PFSK-1 (cell line): ENCODE data around the gene LTBP1.

Experiments
- FOXP2 ChIP-seq: optimal IDR thresholded peaks from 2 replicates; pipeline ENCODE3; 2011; ENCODE audit warnings: borderline replicate concordance, control low read depth, inconsistent platforms; ENCODE audit not compliant: insufficient read depth; ENCODE audit errors: extremely low read length, extremely low read depth
- POLR2AphosphoS5 ChIP-seq: IDR thresholded peaks from 2 replicates; pipeline ENCODE4 v1.6.1; 2012; ENCODE audit warnings: low read depth, mild to moderate bottlenecking, control low read depth, low read length, moderate library complexity
- SIN3A ChIP-seq: IDR thresholded peaks from 2 replicates; pipeline ENCODE4 v1.6.1; 2012; ENCODE audit warnings: mild to moderate bottlenecking, low read length, moderate library complexity, borderline replicate concordance; ENCODE audit not compliant: insufficient read depth
- TAF1 ChIP-seq: IDR thresholded peaks from 2 replicates; pipeline ENCODE4 v1.6.1; 2012; ENCODE audit warnings: low read length, control low read depth, borderline replicate concordance; ENCODE audit not compliant: insufficient read depth
- TF ChIP-seq, protein P1 (sequence below), 2 experiments: IDR thresholded peaks; 2 replicates each; pipeline versions ENCODE4 v1.6.1 to v1.8.0; 2011 to 2012; ENCODE audit warnings: low read depth in 2 of 2, low read length in 2 of 2, control low read depth in 1 of 2, inconsistent platforms in 1 of 2, mild to moderate bottlenecking in 1 of 2, moderate library complexity in 1 of 2; ENCODE audit not compliant: insufficient read depth in 1 of 2

The LTBP1 gene

GRCh38 chr2:32952761-32953476 lies 6.2 kb downstream of the LTBP1 start:
- TF ChIP-seq POLR2AphosphoS5 (no peak), SIN3A (no peak), TAF1 (no peak), FOXP2 (no peak)
- TF ChIP-seq, protein P1, sequence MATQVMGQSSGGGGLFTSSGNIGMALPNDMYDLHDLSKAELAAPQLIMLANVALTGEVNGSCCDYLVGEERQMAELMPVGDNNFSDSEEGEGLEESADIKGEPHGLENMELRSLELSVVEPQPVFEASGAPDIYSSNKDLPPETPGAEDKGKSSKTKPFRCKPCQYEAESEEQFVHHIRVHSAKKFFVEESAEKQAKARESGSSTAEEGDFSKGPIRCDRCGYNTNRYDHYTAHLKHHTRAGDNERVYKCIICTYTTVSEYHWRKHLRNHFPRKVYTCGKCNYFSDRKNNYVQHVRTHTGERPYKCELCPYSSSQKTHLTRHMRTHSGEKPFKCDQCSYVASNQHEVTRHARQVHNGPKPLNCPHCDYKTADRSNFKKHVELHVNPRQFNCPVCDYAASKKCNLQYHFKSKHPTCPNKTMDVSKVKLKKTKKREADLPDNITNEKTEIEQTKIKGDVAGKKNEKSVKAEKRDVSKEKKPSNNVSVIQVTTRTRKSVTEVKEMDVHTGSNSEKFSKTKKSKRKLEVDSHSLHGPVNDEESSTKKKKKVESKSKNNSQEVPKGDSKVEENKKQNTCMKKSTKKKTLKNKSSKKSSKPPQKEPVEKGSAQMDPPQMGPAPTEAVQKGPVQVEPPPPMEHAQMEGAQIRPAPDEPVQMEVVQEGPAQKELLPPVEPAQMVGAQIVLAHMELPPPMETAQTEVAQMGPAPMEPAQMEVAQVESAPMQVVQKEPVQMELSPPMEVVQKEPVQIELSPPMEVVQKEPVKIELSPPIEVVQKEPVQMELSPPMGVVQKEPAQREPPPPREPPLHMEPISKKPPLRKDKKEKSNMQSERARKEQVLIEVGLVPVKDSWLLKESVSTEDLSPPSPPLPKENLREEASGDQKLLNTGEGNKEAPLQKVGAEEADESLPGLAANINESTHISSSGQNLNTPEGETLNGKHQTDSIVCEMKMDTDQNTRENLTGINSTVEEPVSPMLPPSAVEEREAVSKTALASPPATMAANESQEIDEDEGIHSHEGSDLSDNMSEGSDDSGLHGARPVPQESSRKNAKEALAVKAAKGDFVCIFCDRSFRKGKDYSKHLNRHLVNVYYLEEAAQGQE (IDR thresholded peaks at IDR 0.05; ENCODE audit: insufficient read depth in 1 of 2, low read depth in 2 of 2, low read length in 2 of 2) = no peak

DNA sequence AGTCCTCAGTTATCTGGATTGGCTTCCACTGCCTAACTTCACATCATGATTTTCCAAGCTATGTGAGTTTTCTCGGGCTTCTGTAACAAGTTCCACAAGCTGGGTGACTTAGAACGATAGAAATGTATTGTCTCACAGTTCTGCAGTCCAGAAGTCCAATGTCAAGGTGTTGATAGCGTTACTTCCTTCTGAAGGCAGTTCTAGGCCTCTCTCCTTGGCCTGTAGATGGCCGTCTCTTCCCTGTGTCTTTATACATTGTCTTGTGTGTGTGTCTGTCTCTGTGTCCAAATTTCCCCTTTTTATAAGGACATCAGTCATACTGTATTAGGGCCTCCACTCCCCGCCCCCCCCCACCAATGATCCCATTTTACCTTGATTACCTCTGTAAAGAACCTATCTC lies 7.5 kb downstream of the LTBP1 start:
- no peak for TF ChIP-seq FOXP2
- no peak for TF ChIP-seq POLR2AphosphoS5

DNA sequence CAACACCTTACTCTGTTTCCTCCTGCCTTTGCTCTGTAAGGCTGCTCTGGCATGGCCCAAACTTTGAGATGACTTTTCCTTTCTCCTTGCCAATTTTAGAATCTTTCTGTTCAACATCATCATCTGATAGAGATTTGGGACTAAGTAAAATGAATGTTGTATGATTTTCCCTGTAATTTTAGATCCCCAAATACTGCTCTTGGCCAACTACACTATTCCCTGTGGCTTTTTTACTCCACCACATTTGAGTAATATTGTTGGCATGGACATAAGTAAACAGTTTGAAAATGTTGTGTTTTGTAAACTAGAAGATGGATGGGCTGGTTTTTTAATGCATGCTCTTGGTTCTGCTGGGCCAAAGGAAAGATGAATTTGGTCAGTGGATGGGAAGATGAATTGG lies 12.1 kb downstream of the LTBP1 start:
- no peak for TF ChIP-seq POLR2AphosphoS5
- no peak for TF ChIP-seq SIN3A

DNA sequence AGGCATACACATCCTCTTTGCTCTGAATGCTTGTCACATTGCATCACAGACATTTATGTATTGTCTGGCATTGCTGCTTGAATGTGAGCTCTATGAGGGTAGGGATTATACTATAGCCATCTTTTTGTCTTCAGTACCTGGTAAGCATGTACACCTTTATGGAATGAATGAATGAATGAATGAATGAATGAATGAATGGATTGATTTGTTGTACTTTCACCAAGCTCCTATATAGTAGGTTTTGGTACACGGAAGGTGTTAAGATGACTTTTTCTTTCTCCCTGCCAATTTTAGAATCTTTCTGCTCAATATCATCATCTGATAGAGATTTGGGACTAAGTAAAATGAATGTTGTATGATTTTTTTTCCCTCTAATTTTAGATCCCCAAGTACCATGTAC lies 13.5 kb downstream of the LTBP1 start:
- TF ChIP-seq TAF1 (no peak), POLR2AphosphoS5 (no peak)

DNA sequence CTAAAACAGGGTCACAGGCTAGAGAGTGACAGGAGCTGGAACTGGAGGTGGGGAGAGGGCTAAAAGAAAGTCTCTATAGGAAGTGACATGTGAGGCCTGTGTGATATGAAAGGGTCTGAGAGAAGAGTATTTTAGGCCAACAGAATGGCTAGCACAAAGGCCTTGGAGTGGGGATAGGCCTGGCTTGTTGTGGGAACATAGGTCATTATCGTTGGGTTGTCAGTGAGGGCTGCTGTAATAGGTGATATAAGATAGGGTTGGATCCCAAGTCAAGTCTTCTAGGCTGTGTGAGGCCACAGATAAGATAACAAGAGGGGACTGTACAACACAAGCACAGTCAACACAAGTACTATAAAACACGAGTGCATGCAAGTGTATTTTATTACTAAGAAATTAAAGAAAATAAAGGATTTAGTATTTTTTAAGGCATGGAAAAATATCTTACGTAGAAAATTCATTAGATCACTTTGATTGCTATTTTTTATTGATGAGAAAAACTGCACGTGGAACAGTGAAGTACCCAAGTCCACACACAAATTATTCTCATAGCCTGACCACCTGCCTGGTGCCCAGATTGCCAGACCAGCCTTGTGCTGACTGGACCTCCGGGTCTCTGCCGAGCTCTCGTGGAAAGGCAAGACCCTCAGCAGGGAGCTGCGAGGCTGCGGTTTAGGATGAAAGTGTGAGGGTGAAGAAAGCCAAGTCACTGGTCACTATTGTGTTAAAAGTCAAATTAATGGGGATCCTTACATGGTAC lies 14.1 kb downstream of the LTBP1 start:
- no peak for TF ChIP-seq SIN3A
- no peak for TF ChIP-seq TAF1
- TF ChIP-seq, protein P1 (IDR thresholded peaks at IDR 0.05; ENCODE audit: insufficient read depth in 1 of 2, low read depth in 2 of 2, low read length in 2 of 2) = no peak

DNA sequence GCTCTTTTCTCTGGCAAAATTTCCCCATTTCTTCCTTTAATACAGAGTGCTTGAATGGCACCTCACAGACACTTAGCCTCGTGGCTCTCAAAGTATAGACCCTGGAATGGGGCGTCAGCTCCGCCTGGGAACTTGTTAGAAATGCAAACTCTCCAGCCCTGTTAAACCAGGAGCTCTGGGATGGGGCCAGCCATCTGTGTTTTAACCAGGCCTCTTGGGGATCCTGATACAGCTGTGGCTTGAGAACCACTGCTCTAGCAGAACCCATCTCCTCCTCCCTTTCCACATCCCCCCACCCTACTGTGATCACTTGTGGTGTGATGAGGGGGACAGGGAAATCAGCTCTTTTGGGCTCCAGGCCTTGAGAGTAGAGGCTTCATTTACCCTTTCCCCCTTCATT lies 15.9 kb downstream of the LTBP1 start:
- TF ChIP-seq, protein P1 (IDR thresholded peaks at IDR 0.05; ENCODE audit: insufficient read depth in 1 of 2, low read depth in 2 of 2, low read length in 2 of 2) = no peak
- TF ChIP-seq POLR2AphosphoS5 (no peak), FOXP2 (no peak), SIN3A (no peak), TAF1 (no peak)
